Upper lobe of left lung (tissue), 4 donors: ENCODE measurements around the gene ZNF546.
"Not testable (repeated sequence)": the region's sequence is repeated elsewhere in the genome, so short reads cannot be mapped to it uniquely, and the experiment has no call there.

Experiments
- CTCF ChIP-seq, 6 experiments: fragments of 450-650 bp in 4 of 6; fragments of 200-600 bp in 2 of 6; sonication (generic) in 2 of 6; IDR thresholded peaks; one replicate each; pipeline ENCODE4 v1.5.1; 2016 to 2019; ENCODE audit warnings: antibody characterized with exemption in 6 of 6
- EP300 ChIP-seq, 4 donors: sonication (generic); formaldehyde crosslinking; IDR thresholded peaks; one replicate each; pipeline ENCODE4 v1.5.1; 2017; ENCODE audit warnings: antibody characterized with exemption in 4 of 4, control low read depth in 2 of 4
- POLR2A ChIP-seq, 4 donors: fragments of 450-650 bp; IDR thresholded peaks; one replicate each; pipeline ENCODE4 v1.5.1; 2016 to 2017; ENCODE audit warnings: antibody characterized with exemption in 4 of 4, mild to moderate bottlenecking in 2 of 4

GRCh38 chr19:39958942-39959341 lies 37.9 kb upstream of the ZNF546 start:
- TF ChIP-seq CTCF, POLR2A, EP300 (IDR thresholded peaks at IDR 0.05): not testable (repeated sequence)
